Measurements from ENCODE around the gene SART3.
"Not testable (repeated sequence)": the region's sequence is repeated elsewhere in the genome, so short reads cannot be mapped to it uniquely, and the experiment has no call there.

Gene SART3

DNA sequence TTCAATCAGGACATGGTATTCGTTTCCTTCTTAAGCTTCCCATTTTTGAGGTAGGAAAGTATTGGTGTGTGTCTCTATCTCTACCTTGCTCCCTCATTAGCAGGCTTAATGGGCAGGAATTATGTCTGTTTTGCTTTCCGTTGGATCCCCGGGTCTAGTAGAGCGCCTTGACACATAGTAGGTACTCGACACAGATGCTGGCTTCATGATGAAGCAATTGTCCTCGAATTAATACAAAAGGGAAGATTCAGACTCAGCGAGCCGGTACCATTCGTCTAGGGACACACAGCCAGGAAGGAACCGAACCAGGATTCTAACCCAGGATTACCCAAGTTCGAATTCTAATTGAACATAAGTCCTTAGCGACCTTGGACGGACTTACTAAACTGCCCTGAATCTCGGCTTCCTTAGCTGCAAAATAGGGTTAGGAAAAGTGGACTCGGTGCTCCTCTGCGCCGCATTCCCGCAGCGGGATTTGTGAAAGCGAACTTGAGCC is 927 bp upstream of the SART3 start:
- peak; percentile 49 for DNase-seq

DNA sequence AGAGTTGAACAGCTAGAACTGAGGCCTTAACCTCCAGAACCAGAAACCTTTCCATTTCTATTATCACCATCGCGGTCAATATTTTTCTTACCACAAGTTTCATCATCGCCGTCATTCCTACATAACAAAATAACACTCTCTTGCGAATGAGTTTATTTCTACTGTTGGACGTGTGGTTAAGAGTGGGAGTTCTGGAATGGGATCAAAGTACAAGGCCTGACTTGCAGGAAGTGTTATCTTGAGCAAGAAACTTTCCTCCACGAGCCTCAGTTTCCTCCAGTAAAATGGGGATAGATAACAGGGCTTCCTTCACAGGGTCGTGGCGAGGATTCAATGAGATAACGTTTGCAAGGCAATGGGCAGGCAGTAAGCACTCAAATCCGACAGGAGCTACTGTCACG is 652 bp downstream of the SART3 start:
- no peak for DNase-seq

DNA sequence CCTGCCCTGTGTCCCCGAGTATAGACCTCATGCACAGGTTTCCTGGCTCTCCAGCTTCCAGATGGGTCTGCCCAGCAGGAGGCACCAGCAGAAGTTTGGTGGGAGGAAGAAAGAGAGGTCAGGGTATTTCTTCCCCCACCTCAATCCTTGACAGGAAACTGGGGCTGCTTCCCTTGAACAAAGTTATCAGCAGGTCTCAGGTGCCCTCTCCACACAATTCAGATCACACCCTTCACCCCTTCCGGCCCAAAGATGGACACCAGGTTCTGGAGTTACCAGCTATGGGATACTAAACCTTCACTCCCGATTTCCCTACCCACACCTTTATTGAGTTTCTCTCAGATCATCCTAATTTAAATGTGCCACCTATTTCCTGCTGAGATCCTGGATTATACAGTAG is 1.2 kb downstream of the SART3 start:
- DNase-seq: no peak

DNA sequence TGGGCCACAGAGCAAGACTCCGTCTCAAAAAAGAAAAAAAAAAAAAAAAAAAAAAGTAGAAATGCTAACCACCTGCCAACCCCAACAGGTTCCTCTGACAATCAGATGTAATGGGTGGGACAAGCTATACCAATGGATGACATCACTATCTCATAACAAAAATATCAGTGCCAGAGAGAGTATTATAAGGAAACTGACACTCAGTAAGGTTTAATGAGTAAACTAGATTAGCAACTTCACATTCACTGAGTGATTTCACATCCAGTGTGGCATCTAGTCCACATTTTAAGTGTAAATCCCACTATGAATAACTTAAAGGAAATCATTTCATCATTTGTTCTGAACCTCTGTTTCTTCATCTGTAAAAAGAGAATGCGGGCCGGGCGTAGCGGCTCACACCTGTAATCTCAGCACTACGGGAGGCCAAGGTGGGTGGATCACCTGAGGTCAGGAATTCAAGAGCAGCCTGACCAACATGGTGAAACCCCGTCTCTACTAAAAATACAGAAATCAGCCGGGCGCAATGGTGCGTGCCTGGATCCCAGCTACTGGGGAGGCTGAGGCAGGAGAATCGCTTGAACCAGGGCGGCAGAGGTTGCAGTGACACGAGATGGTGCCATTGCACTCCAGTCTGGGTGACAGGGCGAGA is 1.8 kb downstream of the SART3 start:
- no peak for DNase-seq

DNA sequence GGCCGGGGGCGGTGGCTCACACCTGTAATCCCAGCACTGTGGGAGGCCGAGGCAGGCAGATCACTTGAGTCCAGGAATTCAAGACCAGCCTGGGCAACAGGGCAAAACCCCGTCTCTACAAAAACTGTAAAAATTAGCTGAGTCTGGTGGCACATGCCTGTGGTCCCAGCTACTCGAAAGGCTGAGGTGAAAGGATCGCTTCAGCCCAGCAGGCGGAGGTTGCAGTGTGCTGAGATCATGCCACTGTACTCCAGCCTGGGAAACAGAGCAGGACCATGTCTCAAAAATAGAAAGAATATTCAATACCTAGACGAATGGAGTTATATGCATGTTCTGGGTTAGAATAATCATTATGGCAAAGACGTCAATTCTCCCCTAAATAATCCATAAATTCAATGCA is 5.6 kb downstream of the SART3 start:
- DNase-seq: not testable (repeated sequence)

DNA sequence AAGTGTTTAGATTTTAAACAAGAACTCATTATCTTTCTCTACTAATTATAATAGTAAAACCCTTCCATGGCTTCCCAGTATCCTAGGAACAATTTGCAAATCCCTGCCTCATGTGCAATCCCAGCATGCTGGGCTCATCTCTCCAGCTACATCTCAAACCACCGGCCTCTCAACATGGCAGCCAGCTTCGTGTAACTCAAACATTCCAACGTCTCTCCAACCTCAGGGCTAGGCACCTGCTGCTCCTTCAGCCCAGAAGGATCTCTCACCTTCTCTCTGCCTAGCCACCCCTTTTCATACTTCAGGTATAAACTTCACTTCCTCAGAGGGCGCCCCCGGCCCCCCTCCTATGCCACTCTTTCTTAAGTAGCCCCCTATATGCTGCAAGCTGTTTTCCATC is 7.2 kb downstream of the SART3 start:
- no peak for DNase-seq

DNA sequence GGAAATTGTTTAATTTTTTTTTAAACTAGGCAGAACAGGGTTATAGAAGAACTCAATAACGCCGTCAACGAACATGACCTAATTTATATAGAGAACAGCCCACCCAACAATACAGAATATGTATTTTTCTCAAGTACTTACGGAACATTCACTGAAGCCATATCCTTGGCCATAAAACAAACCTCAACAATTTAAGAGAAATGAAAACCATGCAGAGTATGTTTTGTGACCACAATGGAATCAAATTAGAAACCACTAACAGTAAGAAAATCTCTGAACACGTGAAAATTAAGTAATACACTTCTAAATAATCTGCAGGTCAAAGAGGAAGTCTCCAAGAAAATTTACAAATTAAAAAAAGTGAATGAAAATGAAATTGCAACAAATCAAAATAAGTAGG is 9.4 kb downstream of the SART3 start:
- no peak for DNase-seq

DNA sequence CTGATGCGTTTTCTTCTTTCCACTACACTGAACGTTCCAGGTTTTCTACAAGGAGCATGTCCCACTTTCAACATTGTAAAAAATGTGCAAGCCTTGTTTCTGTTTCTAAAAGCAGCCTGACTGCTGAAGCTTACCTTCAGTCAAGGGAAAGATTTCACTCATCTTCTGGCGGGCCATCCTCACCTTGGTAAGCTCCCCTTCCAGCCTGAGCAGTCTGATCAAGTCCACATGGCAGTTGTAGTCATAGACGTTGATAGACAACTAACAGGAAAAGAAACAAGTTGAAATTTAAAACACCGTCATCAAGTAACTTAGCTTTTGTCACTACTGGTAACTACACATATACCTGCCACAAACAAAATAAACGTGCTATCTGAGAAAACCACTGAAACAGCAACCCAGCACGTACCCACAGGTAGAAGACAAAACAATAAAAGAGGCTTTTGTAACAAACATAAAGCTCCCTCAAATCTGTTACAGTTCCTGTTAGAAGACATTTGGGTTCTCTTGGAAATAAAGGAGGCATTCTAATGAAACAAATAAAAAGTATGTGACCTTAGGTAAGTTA is 11.9 kb downstream of the SART3 start:
- no peak for DNase-seq

DNA sequence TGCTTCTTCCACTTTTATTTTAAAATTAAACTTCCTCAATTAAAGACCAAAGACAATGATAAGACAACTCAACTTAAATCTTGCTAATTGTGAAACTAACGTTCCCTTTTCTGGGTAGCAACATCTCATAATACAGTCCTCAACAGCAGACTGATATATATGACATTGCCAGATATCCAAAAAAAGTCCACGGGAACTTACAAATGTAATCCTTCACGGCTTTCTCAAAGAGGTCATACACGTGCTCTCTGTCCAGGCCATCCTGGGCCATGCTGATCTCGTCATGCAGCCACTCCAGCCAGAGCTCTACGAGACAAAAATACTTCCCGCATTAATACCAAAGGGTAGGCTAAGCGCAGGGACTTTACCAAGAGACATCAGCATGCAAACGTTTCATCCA is 13.3 kb downstream of the SART3 start:
- no peak for DNase-seq

DNA sequence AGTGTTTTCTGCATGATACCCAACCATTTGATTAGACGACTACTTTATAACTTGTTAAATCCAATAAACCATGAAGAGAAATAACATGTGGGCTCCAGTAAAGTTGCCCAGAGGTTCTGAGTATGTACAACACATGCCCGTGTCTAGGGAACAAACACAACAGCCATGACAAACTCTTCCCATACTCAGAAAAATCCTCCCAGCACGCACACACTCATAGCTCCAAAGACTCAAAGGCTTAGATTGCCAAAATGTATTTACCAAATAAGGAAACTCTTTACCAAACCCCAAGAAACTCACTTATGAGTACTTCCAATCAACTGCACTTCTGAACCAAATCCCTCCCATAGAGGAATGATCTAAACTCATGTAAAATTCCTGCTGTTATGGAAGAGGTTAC is 17.3 kb downstream of the SART3 start:
- DNase-seq: no peak

DNA sequence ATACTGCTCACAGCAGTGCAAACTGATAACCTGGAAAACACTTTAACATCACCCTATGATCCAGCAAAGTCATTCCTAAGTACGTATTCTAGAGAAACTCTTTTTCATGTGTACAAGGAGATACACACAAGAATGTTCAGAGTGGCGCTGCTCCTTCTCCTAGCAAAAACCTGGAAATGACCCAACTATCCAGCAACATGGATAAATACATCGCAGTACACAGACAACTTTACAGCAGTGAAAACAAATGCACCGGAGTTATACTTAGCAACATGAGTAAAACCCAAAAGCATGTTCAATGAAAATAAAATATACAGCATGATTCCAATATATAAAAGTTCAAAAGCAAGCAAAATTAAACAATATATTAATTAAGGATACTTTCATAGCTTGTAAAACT is 18.7 kb downstream of the SART3 start:
- no peak for DNase-seq

DNA sequence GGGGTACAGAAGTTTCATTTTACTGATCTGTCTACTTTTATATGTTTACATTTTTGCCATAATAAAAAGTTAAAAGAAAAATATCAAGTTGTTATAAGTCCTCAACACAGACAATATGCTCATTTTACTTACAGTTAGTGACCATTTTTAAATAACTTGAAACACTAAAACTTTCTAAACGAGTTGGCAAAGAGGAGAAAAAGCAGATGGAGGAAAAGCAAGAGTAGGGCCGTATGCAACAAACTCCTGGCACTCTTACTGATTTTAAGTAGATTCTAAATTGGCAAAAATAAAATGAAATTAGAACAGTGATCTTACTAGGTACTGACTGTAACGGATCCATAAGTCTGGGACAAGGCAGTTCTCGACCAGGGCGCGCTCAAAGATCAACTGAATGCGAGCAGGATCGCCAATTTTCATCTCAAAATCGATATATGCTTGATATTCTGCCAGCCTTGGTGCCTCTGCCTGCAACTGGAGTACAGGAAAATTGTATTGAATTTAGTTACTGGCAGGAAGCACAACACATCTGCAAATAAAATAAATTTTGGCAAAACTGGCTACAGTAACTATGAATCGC is 22.3 kb downstream of the SART3 start:
- no peak for DNase-seq

DNA sequence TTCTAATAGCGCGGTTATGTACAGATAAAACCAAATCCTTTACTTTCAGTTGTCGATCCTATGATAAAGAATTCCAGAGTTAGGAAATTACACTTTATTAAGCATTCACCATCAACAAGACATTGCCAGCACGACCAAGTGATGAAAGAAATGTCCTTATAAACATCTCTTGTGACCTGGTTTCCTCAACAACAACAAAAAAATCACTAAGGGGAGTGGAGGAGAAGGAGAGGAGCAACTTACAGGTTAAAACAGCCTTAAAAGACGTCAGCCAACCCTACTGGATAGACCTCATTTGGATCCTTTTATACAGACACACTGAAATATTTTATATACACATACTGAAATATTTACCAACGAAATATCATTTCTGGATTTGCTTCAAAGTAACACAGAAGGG is 22.8 kb downstream of the SART3 start:
- no peak for DNase-seq

DNA sequence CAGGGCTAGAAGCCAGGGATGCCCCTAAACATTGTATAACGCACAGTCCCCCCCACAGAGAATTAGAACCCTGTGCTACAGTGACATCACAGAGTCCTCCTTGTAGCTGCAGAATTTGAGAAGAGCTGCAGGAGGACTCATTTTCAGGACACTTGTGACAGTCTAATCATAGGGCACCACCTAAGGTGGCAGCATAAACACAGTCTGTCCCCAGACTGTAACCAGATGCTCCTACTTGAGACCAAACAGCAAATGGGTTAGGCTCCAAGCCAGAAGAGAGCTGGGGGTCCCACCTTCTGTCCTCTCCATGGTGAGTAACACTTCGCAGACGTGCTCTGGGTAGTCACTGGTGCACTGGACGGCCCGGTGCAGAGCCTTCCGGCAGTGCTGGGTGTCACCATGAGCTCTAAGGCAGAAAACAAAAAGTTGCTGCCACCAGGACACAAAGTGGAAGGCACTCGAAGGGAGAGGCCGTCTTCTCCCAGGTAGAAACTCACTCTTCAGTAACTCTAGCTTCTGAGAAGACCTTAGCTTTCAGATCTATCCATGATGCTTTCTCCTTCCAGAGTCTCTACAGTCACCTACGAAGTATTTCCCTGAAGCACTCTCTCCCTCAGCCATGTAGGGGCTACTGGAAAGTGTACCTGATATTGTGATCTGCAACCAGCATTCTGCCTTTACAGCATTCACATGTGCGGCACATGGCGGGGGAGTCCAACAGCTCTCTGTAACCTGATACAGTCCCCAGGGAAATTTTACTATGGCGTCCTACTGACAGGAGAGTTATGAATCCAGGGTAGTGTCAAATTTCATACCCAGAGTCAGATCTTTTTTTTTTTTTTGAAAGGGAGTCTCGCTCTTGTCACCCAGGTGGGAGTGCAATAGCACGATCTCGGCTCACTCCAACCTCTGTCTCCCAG is 28.8 kb downstream of the SART3 start:
- no peak for DNase-seq

DNA sequence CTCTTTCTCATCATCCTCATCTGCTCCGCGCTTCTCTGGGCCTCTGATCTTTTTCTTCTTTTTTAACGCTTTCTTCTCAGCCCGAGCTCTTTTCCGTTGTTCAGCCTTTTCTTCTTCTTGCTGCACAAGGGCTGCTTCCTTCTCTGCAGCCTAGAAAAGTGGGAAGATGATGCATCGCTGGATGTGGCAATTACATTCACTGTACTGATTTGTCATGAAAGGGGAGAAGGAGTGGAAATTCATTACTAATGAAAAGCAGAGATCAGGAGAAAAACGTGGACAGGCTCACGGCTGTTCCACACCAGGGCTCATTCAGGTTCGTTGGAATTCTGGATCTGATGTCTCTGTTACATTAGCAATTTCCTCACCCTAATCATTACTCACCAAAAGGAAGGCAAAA is 30.8 kb downstream of the SART3 start:
- no peak for DNase-seq

DNA sequence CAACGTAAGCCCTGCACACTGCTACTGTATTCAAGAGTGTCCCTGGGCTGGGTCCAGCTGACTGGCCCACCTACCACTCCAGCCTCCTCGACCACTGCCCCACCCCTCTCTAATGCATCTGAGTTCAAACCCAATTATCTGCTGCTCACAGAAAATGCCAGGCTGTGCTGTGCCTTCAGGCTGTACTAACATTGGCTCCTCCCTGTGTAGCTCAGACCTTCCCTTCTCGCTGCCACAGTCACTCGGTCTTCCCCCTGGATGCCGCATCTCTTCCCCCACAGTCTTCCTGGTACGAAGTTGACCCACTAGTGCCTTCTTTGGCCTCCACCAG is 33.8 kb downstream of the SART3 start:
- DNase-seq: no peak

DNA sequence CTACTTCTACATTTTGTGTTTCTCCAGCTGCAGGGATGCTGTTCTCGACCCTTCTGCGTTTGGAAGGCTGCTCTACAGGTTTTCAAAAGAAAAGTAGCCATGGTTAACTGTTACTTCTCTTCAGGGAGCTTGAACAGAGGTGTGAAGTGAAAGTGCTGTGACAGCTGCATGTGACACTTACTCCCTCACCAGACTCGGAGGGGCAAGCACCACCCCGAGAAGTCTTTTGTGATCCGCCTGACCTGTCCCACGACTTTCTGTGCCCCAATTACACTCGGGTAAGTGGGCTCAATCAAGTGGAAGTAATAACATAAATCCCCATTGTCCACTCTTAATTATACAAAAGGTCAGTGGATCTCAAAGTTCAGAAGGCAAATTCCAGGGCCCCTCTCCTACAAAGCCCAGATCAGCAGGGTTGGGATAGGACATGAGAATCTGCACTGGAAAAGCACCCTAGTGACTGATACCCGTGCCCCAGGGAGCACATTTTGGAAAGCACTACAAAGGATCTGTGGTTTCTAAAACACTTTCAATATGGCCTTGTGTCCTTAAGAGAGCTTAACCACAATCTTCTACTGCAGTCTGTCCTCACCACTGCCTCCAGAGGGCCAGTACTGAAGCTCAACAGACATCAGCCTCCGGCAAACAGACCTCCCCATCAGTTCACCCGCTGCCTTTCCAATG is 34.3 kb downstream of the SART3 start:
- DNase-seq: no peak

DNA sequence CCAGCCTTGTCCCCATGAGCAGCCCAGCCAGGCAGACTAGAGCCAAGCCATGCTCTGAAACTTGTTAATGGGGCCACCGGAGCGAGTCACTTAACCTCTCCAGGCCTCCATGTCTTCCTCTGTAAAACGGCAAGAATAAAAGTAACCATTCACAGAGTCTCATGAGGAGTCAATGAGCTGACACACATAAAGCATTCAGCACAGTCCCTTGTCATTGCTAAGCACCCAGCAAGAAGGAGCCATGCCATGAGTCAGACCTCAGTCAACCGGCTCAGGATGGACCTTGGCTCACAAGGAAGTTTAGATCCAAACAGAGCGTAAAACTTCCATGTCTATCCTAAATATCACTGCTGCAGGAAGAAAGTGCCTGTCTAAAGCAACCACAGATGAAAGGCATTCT is 35.3 kb downstream of the SART3 start:
- no peak for DNase-seq

DNA sequence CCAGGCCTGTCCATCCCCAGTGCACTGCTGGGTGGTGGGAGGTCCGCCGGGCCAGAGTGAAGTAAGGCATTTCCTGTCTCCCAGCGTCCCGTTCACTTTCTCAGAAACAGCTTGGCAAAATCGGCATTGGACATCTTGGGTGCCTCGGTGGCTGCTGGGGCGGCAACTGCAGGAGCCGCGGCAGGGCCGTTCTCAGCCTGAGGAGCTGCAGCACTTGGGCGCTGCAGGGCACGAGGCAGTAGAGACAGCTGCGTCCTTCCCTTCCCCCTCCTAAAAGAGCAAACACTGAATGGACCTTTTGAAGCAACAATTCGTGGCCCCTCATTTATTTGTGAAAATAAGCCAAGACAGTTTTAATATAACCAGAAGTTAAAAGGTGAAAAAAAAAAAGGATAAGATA is 37.6 kb downstream of the SART3 start:
- DNase-seq: no peak

DNA sequence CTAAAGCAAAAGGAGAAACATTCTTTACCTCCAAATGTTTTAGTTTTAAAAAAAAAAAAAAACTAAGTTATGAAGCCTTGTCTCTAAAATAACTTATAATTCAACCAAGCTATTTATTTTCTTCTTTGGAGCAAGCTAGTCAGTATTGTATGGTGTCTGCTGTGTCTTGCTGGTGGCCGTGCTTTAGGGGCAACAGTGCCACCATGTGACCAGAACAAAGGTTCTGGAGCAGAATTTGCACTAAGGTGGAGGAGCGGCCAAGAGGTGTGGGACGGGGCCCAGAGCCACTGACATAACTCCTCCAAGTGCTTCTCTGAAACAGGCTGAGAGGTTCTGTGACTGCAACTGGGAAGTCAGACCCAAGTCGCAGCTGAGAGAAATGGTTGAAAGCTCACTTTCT is 41.4 kb downstream of the SART3 start:
- no peak for DNase-seq

DNA sequence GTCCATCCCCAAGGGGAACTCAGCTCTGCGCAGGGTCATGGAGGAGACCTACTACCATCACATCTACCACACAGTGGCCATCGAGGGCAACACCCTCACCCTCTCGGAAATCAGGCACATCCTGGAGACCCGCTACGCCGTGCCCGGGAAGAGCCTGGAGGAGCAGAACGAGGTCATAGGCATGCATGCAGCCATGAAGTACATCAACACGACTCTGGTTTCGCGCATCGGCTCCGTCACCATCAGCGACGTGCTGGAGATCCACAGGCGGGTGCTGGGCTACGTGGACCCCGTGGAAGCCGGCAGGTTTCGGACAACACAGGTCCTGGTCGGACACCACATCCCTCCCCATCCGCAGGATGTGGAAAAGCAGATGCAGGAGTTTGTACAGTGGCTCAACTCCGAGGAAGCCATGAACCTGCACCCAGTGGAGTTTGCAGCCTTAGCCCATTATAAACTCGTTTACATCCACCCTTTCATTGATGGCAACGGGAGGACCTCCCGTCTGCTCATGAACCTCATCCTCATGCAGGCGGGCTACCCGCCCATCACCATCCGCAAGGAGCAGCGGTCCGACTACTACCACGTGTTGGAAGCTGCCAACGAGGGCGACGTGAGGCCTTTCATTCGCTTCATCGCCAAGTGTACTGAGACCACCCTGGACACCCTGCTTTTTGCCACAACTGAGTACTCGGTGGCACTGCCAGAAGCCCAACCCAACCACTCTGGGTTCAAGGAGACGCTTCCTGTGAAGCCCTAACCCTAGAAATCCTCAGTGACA is 42.1 kb downstream of the SART3 start:
- DNase-seq: no peak

DNA sequence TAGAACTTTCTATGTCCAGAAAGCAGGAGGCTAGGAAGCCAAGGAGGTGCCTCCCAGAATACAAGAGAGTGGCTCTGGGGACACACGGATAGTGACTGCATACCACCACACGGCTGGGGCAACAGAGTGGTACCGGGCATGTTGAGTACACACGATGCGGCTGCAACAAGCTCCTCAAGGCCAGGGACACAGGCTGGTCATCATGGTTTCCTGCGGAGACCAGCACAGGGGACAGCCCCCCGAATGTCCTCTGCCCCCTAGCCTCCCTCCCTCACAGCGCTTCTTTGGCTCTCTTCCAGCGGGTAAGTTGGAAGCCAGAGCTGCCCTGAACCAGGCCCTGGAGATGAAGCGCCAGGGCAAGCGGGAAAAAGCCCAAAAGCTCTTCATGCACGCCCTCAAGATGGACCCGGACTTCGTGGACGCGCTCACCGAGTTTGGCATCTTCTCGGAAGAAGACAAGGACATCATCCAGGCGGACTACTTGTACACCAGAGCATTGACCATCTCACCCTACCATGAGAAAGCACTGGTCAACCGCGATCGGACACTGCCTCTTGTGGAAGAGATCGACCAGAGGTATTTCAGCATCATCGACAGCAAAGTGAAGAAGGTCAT is 42.8 kb downstream of the SART3 start:
- DNase-seq: no peak
